ENCODE measurements around the gene RTF1. TPM values are rescaled to one million over a fixed set of nuclear protein-coding genes. Genes with fewer than 3 reads are reported as not detected.

Gene RTF1
- total and polyA plus RNA-seq, 2 donors (not counting 1 experiment from before 2014, with no cell fraction given): 11.9 to 39.4 TPM

DNA sequence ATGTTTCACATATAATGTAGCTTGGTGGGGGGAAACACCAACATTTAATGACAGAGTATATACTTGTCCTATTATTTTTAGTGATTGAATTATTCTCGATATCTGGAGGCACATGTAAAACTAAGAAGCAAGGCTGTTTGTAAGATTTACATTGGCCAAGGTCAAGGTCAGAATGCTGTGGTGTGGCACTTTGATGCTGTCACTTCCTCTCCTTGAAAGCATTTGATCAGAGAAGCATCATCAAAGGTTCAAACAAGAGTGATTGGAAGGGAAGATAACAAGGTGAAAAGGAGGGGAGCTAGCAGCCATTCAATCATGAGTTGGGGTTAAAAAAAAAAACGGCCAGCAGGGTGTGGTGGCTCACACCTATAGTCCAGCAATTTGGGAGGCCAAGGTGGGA is 26.4 kb downstream of the RTF1 start:
- H3K27me3 Mint-ChIP-seq: no peaks in the 10 kb centered on the region
- intact Hi-C loops (cut with micrococcal nuclease): no loop called here
- peaks cover 8% of the 10 kb centered on the region for H3K4me1 Mint-ChIP-seq
- Histone ChIP-seq H3K79me2 (ENCODE audit: control insufficient read depth, insufficient read depth, low read length) (peaks cover 37% of the 10 kb centered on the region), H3K4me3 (ENCODE audit: control extremely low read depth in 1 of 5, extremely low read depth in 1 of 5, insufficient read depth in 1 of 5, low read depth in 2 of 5, low read length in 4 of 5) (no peak overlapping the region), H3K9ac (ENCODE audit: low read length) (no peak overlapping the region), H3K27ac (ENCODE audit: low read length in 2 of 2) (no peak overlapping the region), H4K20me1 (ENCODE audit: control insufficient read depth, insufficient read depth, low read length, poor library complexity, severe bottlenecking) (peaks cover 4% of the 10 kb centered on the region), H3K4me2 (replicated peaks; ENCODE audit: low read depth, low read length, poor library complexity, severe bottlenecking) (no peak overlapping the region), H3K27me3 (replicated peaks in 1 of 4; ENCODE audit: control extremely low read depth in 1 of 4, control insufficient read depth in 3 of 4, insufficient read depth in 4 of 4, low read length in 3 of 4) (no peaks in the 10 kb centered on the region), H3K4me1 (ENCODE audit: control insufficient read depth in 2 of 2, insufficient read depth in 2 of 2, low read length in 2 of 2) (no peaks in the 10 kb centered on the region), H3K9me3 (ENCODE audit: control extremely low read depth in 1 of 3, control insufficient read depth in 2 of 3, insufficient read depth in 1 of 3, low read length in 2 of 3) (no peaks in the 10 kb centered on the region), H3K36me3 (replicated peaks in 1 of 2; ENCODE audit: control extremely low read depth in 1 of 2, control insufficient read depth in 1 of 2, extremely low read depth in 1 of 2, insufficient read depth in 2 of 2, low read length in 1 of 2) (peaks cover 12 to 27% of the 10 kb centered on the region in 2 experiments), H2AFZ (ENCODE audit: insufficient read depth, low read depth, low read length, poor library complexity, severe bottlenecking) (no peak overlapping the region)
- no peak overlapping the region for H3K4me3 Mint-ChIP-seq
- DNase-seq: no peak
- no peak for ATAC-seq (ENCODE audit: low read depth)
- no peaks in the 10 kb centered on the region for H3K9me3 Mint-ChIP-seq (ENCODE audit: insufficient read depth)
- 76% methylated on average over 2 of the region's 2 CpGs for WGBS (ENCODE audit: insufficient coverage)
- ChIA-PET POLR2A (no interaction called here), CTCF (interaction anchor here (2.7 kb wide), 1 partner anchor 23 kb away, joined by 10 read pairs; no protein-coding TSS in a partner anchor)
- no peak for TF ChIP-seq EZH2 (IDR thresholded peaks at IDR 0.05; ENCODE audit: borderline replicate concordance, insufficient read depth, low read depth, low read length, poor library complexity, severe bottlenecking)
- TF ChIP-seq, protein P1, sequence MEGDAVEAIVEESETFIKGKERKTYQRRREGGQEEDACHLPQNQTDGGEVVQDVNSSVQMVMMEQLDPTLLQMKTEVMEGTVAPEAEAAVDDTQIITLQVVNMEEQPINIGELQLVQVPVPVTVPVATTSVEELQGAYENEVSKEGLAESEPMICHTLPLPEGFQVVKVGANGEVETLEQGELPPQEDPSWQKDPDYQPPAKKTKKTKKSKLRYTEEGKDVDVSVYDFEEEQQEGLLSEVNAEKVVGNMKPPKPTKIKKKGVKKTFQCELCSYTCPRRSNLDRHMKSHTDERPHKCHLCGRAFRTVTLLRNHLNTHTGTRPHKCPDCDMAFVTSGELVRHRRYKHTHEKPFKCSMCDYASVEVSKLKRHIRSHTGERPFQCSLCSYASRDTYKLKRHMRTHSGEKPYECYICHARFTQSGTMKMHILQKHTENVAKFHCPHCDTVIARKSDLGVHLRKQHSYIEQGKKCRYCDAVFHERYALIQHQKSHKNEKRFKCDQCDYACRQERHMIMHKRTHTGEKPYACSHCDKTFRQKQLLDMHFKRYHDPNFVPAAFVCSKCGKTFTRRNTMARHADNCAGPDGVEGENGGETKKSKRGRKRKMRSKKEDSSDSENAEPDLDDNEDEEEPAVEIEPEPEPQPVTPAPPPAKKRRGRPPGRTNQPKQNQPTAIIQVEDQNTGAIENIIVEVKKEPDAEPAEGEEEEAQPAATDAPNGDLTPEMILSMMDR (IDR thresholded peaks at IDR 0.05): no peak
- no peak overlapping the region for H3K27ac Mint-ChIP-seq

DNA sequence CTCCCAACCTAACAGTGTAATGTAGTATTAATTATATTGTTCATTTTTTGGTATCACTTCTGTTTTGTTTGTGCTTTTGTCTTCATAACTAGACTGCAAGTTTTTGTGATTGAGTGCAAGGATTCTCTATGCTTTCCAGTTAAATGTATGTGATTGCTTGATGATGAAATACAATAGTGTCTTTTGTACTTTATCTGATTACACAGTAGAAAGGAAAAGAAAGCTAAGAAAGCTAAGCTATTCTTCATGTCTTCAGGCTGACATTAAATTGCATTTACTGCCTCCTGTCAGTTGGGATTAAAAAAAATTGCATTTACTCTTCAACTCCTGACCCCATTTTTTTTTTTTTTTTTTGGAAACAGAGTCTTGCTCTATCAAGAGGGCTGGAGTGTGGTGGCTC is 28.5 kb downstream of the RTF1 start:
- ChIA-PET POLR2A (no interaction called here), CTCF (no interaction called here)
- intact Hi-C loops (cut with micrococcal nuclease): no loop called here
- ATAC-seq (ENCODE audit: low read depth) (no peak), DNase-seq (no peak)
- Histone ChIP-seq H2AFZ (ENCODE audit: insufficient read depth, low read depth, low read length, poor library complexity, severe bottlenecking) (no peak overlapping the region), H3K4me1 (ENCODE audit: control insufficient read depth in 2 of 2, insufficient read depth in 2 of 2, low read length in 2 of 2) (no peaks in the 10 kb centered on the region), H3K36me3 (replicated peaks in 1 of 2; ENCODE audit: control extremely low read depth in 1 of 2, control insufficient read depth in 1 of 2, extremely low read depth in 1 of 2, insufficient read depth in 2 of 2, low read length in 1 of 2) (peaks cover 12 to 26% of the 10 kb centered on the region in 2 experiments), H3K27me3 (replicated peaks in 1 of 4; ENCODE audit: control extremely low read depth in 1 of 4, control insufficient read depth in 3 of 4, insufficient read depth in 4 of 4, low read length in 3 of 4) (no peaks in the 10 kb centered on the region), H3K4me2 (replicated peaks; ENCODE audit: low read depth, low read length, poor library complexity, severe bottlenecking) (no peak overlapping the region), H3K9me3 (ENCODE audit: control extremely low read depth in 1 of 3, control insufficient read depth in 2 of 3, insufficient read depth in 1 of 3, low read length in 2 of 3) (no peaks in the 10 kb centered on the region), H3K9ac (ENCODE audit: low read length) (no peak overlapping the region), H3K4me3 (ENCODE audit: control extremely low read depth in 1 of 5, extremely low read depth in 1 of 5, insufficient read depth in 1 of 5, low read depth in 2 of 5, low read length in 4 of 5) (no peak overlapping the region), H4K20me1 (ENCODE audit: control insufficient read depth, insufficient read depth, low read length, poor library complexity, severe bottlenecking) (peaks cover 4% of the 10 kb centered on the region), H3K27ac (ENCODE audit: low read length in 2 of 2) (no peak overlapping the region), H3K79me2 (ENCODE audit: control insufficient read depth, insufficient read depth, low read length) (peaks cover 44% of the 10 kb centered on the region)
- Mint-ChIP-seq H3K4me1 (peaks cover 8% of the 10 kb centered on the region), H3K4me3 (no peak overlapping the region), H3K27me3 (no peaks in the 10 kb centered on the region), H3K27ac (no peak overlapping the region), H3K9me3 (ENCODE audit: insufficient read depth) (no peaks in the 10 kb centered on the region)
- TF ChIP-seq, protein P1 (IDR thresholded peaks at IDR 0.05): no peak
- TF ChIP-seq EZH2 (IDR thresholded peaks at IDR 0.05; ENCODE audit: borderline replicate concordance, insufficient read depth, low read depth, low read length, poor library complexity, severe bottlenecking): no peak
